DLD1 (cell line): Measurements from ENCODE around the gene MEI1.

ENCODE experiments used
- in situ Hi-C: cut with HindIII; loops from 2 replicates; pipeline ENCODE4 v1.10.0; 2017; ENCODE audit warnings: low sequenced_read_pairs

MEI1 gene

GRCh38 chr22:41742918-41743317 lies 43.6 kb downstream of the MEI1 start:
- in situ Hi-C loops: no loop called here

DNA sequence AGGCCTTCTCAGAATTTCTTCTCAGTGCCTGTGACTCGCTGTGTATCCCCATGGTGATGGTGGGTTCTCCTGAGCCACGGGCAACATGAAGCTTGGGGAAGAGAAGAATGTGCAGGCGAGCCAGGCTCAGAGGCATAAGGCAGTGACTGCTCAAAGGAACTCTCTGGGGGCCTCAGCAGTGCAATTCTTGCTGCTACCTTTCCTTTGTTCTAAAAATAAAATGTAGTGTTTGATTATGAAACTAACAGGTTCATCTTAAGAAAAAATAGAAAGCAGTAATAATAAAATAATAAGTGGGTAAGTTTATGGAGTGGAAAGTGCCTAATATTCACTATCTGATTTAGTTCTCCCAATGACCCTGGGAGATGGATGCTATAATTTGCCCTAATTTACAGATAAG lies 46.7 kb downstream of the MEI1 start:
- in situ Hi-C loops: no loop called here

GRCh38 chr22:41746567-41747400 lies 47.5 kb downstream of the MEI1 start:
- in situ Hi-C loops: no loop called here

DNA sequence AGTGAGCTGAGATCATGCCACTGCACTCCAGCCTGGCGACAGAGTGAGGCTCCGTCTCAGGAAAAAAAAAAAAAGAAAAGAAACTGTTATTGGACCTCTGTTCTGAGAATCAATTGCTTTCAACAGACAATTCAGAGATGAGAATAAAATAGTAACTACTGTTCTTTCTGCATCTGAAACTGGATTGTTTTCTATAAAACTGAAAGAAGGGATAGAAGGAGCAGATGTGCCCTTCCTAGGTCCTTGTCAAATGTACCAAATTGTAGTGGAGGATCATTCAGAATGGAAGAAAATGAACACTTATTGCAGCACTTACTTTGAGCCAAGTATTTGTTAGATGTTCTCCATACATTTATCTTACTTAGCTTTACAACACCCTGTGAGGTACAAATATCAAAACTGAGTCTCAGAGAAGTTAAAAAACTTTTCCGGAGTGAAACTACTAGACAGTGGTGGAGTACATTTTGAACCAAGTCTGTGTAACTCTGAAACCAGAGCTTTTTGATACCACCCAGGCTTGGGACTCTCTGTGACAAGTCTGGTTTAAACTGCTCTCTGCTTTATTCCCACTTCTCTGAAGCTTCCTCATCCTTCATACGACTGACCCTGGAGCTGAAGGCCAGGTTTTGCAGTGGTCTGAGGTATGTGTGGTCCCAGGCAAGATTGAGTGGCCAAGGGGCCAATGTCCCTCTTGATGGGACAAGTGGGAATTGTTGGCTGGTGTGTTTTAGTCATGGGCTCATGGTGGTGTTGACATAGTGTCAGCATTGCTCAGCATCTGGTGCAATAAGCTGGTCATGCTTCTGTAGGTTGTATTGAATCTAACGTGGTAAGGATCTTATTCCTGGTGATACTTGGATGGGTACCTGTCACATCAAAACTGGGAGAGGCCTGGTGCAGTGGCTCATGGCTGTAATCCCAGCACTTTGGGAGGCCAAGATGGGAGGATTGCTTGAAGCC lies 53.0 kb downstream of the MEI1 start:
- in situ Hi-C loops: no loop called here

GRCh38 chr22:41753984-41754383 lies 54.7 kb downstream of the MEI1 start:
- in situ Hi-C loops: no loop called here

DNA sequence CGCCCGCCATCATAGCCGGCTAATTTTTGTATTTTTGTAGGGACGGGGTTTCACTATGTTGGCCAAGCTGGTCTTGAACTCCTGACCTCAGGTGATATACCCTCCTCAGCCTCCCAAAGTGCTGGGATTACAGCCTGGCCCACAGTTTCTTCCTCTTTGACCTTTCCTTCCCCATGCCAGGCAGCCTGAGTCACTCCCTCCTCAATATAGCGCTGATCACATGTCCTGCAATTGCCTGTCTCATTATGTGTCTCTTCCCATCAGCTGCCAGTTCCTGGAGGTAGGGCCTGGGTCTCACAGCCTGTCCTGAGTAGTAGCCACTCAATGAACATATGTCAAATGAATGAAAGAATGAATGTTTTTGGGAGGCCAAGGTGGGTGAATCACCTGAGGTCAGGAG lies 58.2 kb downstream of the MEI1 start:
- in situ Hi-C loops: no loop called here

DNA sequence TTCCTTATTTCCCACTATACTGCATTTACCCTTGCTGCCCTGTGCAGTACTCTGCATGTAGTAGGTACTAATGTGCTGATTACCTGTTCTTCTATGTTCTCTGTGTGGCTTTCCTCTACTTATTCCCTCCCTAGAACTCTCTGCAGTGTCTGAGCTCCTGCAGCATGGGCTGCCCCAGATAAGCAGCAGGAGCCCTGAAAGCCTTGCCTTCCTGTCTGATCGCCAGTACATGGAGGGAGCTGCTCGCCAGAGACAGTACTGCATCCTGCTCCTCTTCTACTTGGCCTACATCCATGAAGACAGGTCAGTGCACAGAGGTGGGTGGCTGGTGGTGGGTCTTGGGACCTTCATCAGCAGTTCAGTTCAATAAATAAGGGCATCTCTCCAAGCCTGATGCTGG lies 58.9 kb downstream of the MEI1 start:
- in situ Hi-C loops: no loop called here

GRCh38 chr22:41762980-41763779 lies 63.9 kb downstream of the MEI1 start:
- in situ Hi-C loops: no loop called here

DNA sequence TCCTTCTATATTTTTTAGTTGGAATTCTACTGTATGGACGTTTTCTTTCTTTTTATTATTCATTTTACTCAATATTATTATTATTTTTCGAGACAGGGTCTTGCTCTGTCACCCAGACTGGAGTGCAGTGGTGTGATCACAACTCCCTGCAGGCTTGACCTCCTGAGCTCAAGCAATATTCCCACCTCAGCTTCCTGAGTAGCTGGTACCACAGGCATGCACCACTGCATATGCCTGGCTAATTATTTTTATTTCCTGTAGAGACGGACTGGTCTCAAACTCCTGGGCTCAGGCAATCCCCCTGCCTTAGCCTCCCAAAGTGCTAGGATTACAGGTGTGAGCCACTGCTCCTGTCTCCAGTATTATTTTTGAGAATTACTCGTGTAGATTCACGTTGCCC lies 67.2 kb downstream of the MEI1 start:
- in situ Hi-C loops: no loop called here

DNA sequence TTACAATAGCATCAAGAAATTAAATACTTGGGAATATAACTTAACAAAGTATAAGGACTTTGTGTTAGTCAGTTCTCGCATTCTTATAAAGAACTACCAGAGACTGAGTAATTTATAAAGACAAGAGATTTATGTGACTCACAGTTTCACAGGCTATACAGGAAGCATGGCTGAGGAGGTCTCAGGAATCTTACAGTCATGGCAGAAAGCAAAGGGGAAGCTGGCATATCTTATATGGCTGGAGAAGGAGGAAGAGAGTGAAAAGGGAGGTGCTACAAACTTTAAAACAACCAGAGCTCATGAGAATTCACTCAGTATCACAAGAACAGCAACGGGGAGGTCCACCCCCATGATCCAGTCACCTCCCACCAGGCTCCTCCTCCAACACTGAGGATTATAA lies 69.1 kb downstream of the MEI1 start:
- in situ Hi-C loops: no loop called here

GRCh38 chr22:41770715-41771468 lies 71.6 kb downstream of the MEI1 start:
- in situ Hi-C loops: no loop called here

DNA sequence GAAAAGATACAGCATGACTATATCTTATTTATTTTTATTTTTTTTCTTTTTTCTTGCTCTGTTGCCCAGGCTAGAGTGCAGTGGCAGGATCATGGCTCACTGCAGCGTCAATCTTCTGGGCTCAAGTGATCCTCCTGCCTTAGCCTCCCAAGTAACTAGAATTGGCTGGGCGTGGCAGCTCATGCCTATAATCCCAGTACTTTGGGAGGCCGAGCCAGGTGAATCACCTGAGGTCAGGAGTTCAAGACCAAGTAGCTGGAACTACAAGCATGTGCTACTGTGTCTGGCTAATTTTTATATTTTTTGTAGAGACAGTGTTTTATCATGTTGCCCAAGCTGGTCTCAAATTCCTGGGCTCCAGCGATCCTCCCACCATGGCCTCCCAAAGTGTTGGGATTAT lies 72.9 kb downstream of the MEI1 start:
- in situ Hi-C loops: no loop called here

- in situ Hi-C loops: no loop called here
Measured at GRCh38 chr22:41772645-41773044, 73.3 kb downstream of the MEI1 start.

GRCh38 chr22:41775338-41775737 lies 76.0 kb downstream of the MEI1 start:
- in situ Hi-C loops: no loop called here

DNA sequence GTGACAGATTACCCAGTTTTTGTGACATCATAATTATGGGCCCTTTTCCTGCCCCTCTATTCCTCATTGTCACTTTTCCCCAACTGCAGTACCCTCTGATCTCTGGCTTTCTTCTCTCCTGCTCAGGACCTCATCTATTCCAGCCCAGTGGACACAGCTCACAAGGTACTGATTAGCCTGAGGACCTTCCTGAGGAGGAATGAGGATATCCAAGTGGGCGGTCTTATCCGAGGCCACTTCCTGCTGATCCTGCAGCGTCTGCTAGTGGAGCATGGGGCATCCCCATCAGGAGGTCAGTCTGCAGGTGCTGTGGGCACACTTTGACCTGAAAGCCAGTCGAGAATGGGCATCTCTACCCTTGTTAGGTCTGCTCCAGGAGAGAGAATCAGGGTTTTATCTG lies 76.7 kb downstream of the MEI1 start:
- in situ Hi-C loops: no loop called here

DNA sequence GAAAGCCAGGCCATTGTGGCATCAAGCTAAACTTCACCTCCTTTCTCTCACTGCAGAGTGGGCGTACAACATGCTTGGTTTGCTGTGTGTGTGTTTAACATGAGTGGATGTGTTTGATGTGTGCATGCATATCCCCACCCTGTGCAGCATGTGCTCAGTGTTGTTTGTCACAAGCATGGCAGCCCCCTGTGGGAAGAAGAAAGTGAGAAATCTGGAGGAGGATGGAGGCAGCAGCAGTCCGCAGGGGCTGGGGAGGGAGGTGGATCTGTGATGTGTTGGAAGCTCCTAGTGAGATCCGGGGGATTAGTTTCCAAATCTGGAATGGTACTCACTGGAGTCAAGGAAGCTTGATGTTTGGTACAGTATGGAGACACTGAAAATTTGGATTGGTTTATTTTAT lies 77.1 kb downstream of the MEI1 start:
- in situ Hi-C loops: no loop called here

- in situ Hi-C loops: no loop called here
Measured at GRCh38 chr22:41777749-41778425, 78.6 kb downstream of the MEI1 start.

GRCh38 chr22:41779929-41780505 lies 80.7 kb downstream of the MEI1 start:
- in situ Hi-C loops: no loop called here

DNA sequence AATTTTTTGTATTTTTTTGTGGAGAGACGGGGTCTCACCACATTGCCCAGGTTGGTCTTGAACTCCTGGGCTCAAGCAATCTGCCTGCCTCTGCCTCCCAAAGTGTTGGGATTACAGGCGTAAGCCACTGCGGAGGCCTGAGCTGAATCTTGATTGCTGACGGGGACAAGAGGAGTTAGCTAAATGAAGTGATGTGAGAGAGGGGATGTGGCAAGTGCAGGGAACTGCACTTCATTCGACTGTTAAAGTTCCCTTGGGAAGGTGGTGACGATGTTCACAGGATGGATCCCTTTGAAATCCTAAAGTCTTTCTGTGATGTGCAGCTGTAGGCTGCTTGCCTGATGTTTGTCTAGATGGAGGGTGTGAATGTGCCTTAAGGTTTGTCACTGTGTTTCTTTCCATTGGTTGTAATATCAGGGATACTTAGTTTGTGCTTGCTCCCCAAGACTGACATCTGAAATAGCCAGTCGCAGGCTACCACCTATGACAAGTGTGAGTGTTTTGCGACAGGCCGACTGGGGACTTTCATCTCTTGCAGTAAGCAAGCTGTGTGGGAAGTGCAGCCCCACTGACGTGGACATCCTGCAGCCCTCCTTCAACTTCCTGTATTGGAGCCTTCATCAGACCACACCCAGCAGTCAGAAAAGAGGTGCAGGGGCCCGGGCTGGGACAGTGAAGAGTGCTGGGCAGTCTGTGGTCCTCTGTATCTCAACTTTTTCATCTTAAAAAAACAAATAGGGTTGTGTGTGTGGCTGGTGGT lies 81.6 kb downstream of the MEI1 start:
- in situ Hi-C loops: no loop called here
